Spinal cord (tissue), 10 donors: ENCODE results near the gene GRK2. TPM values are rescaled to one million over a fixed set of nuclear protein-coding genes. Genes with fewer than 3 reads are reported as not detected.

ENCODE experiments used
- DNase-seq, 6 donors: peaks; one replicate each; pipeline versions ENCODE4 v3.0.0 to v3.0.0-alpha.2; 2013 to 2015; ENCODE audit warnings: low spot score in 6 of 6, low read depth in 4 of 6
- H3K27ac ChIP-seq: one replicate; pipeline ENCODE4 v1.5.1; 2013; ENCODE audit warnings: low read depth, low read length, control low read depth
- H3K27me3 ChIP-seq: one replicate; pipeline ENCODE4 v1.6.1; 2013; ENCODE audit warnings: low read length; ENCODE audit not compliant: control insufficient read depth, insufficient read depth
- H3K36me3 ChIP-seq: one replicate; pipeline ENCODE4 v1.6.1; 2013; ENCODE audit warnings: low read length; ENCODE audit not compliant: control insufficient read depth, insufficient read depth
- H3K4me1 ChIP-seq: one replicate; pipeline ENCODE4 v1.6.1; 2013; ENCODE audit warnings: low read length; ENCODE audit not compliant: control insufficient read depth, insufficient read depth
- H3K4me3 ChIP-seq: one replicate; pipeline ENCODE4 v1.5.1; 2013; ENCODE audit warnings: low read depth, low read length, control low read depth
- H3K9me3 ChIP-seq: one replicate; pipeline ENCODE4 v1.6.1; 2013; ENCODE audit warnings: low read length; ENCODE audit not compliant: control insufficient read depth, insufficient read depth
- WGBS: methylation state at CpG from one replicate; pipeline ENCODE4 v1.1.5; 2013; ENCODE audit warnings: missing lambda C conversion rate; ENCODE audit not compliant: insufficient coverage; 5-methylcytosine and 5-hydroxymethylcytosine counted together
- polyA plus RNA-seq, 2 donors: library from polyadenylated mRNA; unstranded; fragments of 120-200 nt; gene quantifications; one replicate each; pipeline ENCODE4 v1.2.1, GENCODE V29; 2013; ENCODE audit not compliant: insufficient read length in 2 of 2
- total RNA-seq, 2 donors: library from RNA; depleted of rRNA in 1 of 2; stranded (reverse); fragments of 120-200 nt in 1 of 2; fragments of >200 nt in 1 of 2; gene quantifications; one replicate each; pipeline versions ENCODE4 v1.2.3 to v1.2.4, GENCODE V29; 2013 to 2014
- donor health status: healthy.

Gene GRK2
- total and polyA plus RNA-seq, 4 donors = 44.6 to 125 (median 75.8) TPM

DNA sequence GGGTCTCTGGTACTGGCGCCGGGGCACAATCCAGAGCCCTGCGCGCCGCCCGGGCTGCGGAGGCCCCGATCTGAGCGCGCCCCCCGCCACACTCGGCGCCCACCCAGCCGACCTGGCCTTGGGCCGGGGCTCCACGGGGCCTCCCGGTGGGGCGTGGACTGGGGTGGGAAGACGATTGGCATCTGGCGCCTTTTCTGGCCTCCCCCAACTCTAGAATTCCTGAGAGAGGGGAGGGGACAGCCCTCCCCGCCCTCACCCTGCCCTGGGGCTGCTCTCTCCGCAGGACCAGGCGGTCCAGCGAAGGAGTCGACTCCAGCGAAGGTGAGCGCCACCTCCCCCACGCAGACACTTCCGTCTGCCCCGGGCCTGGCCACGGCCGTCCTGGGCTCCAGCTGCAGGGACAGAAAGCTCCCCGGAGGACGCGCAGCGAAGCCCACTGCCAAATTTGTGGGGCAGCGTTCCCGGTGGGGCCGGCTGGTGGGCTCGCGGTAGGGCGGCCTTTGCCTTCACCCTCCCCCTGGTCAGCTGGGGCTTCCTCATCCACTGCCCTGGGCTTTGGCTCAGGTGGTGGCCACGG is 37.6 kb downstream of the GRK2 start:
- H3K27me3 ChIP-seq = no peaks in the 10 kb centered on the region
- H3K27ac ChIP-seq = peak overlapping the region; percentile 15
- peaks cover 69% of the 10 kb centered on the region for H3K36me3 ChIP-seq
- no peaks in the 10 kb centered on the region for H3K9me3 ChIP-seq
- WGBS = 10% methylated on average over 40 of the region's 43 CpGs
- H3K4me1 ChIP-seq = peaks cover 30% of the 10 kb centered on the region
- H3K4me3 ChIP-seq = peak overlapping the region; percentile 49
- peak in 2 of 6 donors; percentile 3 to 50 for DNase-seq

DNA sequence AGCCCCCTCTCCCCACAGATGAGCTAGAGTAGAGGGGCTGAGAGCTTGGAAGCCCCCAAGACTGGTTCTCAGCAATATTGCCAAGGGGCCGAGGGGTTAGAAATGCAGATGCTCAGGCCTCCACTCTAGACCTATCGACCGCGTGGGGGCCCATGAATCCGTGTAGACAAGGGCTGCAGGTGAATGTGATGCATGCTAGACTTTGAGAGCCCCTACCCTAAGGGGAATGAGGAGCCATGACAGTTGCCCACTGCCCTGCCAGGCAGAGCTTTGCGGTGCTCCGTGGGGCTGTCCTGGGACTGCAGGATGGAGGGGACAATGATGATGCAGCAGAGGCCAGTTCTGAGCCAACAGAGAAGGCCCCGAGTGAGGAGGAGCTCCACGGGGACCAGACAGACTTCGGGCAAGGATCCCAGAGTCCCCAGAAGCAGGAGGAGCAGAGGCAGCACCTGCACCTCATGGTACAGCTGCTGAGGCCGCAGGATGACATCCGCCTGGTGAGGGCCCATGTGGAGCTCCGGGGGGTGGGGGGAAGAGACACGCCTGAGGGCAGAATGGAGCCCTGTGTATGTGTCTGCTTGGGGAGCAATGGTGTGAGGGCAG is 38.3 kb downstream of the GRK2 start:
- no peak overlapping the region for H3K27ac ChIP-seq
- no peak for DNase-seq
- 69% methylated on average over 11 of the region's 14 CpGs for WGBS
- no peaks in the 10 kb centered on the region for H3K9me3 ChIP-seq
- peaks cover 30% of the 10 kb centered on the region for H3K4me1 ChIP-seq
- peaks cover 69% of the 10 kb centered on the region for H3K36me3 ChIP-seq
- H3K27me3 ChIP-seq = no peaks in the 10 kb centered on the region
- H3K4me3 ChIP-seq = peak overlapping the region; percentile 49

DNA sequence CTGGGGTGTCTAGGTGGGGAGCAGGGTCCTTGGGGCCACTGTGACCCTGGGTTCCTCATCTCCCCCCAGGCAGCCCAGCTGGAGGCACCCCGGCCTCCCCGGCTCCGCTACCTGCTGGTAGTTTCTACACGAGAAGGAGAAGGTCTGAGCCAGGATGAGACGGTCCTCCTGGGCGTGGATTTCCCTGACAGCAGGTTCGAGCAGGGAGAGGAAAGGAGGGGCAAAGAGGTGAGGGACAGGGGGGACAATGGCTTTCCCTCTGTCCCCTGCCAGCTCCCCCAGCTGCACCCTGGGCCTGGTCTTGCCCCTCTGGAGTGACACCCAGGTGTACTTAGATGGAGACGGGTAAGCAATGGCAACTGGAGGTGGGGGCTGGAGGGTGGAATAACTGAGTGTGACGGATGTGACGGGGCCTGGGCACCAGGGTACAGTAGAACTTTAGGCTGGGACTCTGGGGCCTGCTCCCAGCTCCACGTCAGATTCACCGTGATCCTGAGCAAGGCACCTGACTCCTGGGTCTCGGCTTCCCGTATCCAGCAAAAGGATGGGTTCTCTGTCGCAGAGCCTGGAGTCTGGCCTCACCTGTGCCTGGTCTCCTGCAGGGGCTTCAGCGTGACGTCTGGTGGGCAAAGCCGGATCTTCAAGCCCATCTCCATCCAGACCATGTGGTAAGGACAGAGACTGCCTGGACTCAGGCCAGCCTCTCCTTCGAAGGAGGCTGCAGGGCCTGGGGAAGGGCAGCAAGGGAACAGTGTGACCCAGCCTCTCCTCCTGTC is 40.7 kb downstream of the GRK2 start:
- Histone ChIP-seq H3K27ac (no peak overlapping the region), H3K36me3 (peaks cover 68% of the 10 kb centered on the region), H3K4me1 (peaks cover 25% of the 10 kb centered on the region), H3K27me3 (no peaks in the 10 kb centered on the region), H3K9me3 (no peaks in the 10 kb centered on the region), H3K4me3 (no peak overlapping the region)
- DNase-seq = no peak
- WGBS = 89% methylated on average over 19 of the region's 19 CpGs

DNA sequence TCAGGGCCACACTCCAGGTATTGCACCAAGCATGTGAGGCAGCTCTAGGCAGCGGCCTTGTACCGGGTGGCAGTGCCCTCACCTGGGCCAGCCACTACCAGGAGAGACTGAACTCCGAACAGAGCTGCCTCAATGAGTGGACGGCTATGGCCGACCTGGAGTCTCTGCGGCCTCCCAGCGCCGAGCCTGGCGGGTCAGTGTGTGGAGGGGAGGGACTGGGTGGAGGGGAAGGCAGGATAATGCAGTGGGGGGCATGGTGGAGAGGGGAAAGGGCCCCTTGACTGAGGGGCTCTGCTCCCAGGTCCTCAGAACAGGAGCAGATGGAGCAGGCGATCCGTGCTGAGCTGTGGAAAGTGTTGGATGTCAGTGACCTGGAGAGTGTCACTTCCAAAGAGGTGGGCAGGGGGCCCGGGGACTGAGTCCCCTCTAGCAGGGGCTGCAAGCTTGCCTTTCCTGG is 41.3 kb downstream of the GRK2 start:
- WGBS = 76% methylated on average over 12 of the region's 12 CpGs
- H3K4me3 ChIP-seq = no peak overlapping the region
- no peak for DNase-seq
- H3K27ac ChIP-seq = no peak overlapping the region
- no peaks in the 10 kb centered on the region for H3K27me3 ChIP-seq
- H3K9me3 ChIP-seq = no peaks in the 10 kb centered on the region
- H3K36me3 ChIP-seq = peaks cover 65% of the 10 kb centered on the region
- peaks cover 19% of the 10 kb centered on the region for H3K4me1 ChIP-seq

DNA sequence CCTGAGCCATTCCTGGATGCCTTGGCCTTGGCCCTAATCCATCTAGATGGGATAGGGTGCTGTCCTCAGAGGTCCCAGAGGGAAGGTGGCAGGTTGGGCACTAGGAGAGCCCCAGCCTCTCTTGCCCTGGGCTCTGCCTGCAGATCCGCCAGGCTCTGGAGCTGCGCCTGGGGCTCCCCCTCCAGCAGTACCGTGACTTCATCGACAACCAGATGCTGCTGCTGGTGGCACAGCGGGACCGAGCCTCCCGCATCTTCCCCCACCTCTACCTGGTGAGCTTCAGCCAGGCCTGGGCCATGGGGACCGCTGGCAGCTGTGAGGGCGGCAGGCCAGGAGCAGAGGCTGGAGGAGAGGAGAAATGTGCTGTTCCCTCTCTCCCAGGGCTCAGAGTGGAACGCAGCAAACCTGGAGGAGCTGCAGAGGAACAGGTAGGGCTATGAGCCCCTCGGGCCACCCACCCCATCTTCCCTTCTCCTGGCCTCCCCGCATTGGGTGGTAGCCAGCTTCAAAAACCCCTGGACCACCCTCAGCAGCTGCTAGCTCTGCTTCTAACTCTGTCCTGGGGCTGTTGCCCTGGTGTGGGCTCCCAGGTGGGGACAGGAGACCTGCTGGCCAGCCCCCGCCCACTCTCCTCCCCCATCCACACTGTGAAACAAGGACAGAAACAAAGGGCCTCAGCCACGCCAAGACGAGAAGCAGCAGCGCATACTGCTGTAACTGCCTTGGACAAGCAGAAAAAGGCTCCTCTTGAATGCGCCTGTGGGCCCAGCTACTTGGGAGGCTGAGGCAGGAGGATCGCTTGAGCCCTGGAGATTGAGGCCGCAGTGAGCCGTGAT is 42.0 kb downstream of the GRK2 start:
- 78% methylated on average over 9 of the region's 20 CpGs for WGBS
- Histone ChIP-seq H3K27me3 (no peaks in the 10 kb centered on the region), H3K4me1 (peaks cover 12% of the 10 kb centered on the region), H3K9me3 (no peaks in the 10 kb centered on the region), H3K36me3 (peaks cover 60% of the 10 kb centered on the region), H3K4me3 (no peak overlapping the region), H3K27ac (no peak overlapping the region)
- no peak for DNase-seq

DNA sequence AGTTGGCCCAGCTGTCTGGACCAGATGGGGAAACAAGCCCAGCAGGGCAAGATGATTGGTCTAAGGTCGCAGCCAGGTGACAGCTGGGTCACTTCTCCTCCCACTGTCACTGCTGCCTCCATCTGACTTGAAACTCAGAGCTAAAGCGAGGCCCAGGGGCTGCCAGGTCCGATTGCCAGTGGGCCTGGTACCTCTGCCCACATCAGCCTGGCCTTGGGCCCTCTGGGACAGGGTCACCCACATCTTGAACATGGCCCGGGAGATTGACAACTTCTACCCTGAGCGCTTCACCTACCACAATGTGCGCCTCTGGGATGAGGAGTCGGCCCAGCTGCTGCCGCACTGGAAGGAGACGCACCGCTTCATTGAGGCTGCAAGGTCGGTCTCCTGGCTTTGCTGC is 42.9 kb downstream of the GRK2 start:
- no peak for DNase-seq
- H3K27ac ChIP-seq = no peak overlapping the region
- peaks cover 8% of the 10 kb centered on the region for H3K4me1 ChIP-seq
- 96% methylated on average over 11 of the region's 11 CpGs for WGBS
- no peaks in the 10 kb centered on the region for H3K27me3 ChIP-seq
- H3K36me3 ChIP-seq = peaks cover 60% of the 10 kb centered on the region
- H3K4me3 ChIP-seq = no peak overlapping the region
- H3K9me3 ChIP-seq = no peaks in the 10 kb centered on the region

DNA sequence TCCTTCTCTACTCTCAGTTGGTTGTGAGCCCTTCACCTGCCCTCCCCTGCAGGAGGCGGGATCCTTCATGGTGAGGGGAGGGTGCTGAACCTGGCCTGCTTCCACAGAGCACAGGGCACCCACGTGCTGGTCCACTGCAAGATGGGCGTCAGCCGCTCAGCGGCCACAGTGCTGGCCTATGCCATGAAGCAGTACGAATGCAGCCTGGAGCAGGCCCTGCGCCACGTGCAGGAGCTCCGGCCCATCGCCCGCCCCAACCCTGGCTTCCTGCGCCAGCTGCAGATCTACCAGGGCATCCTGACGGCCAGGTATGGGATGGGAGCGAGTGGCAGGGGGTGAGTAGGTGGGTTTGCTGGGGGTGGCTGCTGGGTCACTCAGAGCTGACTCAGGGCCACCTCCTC is 43.4 kb downstream of the GRK2 start:
- DNase-seq = no peak
- no peaks in the 10 kb centered on the region for H3K9me3 ChIP-seq
- WGBS = 90% methylated on average over 14 of the region's 14 CpGs

DNA sequence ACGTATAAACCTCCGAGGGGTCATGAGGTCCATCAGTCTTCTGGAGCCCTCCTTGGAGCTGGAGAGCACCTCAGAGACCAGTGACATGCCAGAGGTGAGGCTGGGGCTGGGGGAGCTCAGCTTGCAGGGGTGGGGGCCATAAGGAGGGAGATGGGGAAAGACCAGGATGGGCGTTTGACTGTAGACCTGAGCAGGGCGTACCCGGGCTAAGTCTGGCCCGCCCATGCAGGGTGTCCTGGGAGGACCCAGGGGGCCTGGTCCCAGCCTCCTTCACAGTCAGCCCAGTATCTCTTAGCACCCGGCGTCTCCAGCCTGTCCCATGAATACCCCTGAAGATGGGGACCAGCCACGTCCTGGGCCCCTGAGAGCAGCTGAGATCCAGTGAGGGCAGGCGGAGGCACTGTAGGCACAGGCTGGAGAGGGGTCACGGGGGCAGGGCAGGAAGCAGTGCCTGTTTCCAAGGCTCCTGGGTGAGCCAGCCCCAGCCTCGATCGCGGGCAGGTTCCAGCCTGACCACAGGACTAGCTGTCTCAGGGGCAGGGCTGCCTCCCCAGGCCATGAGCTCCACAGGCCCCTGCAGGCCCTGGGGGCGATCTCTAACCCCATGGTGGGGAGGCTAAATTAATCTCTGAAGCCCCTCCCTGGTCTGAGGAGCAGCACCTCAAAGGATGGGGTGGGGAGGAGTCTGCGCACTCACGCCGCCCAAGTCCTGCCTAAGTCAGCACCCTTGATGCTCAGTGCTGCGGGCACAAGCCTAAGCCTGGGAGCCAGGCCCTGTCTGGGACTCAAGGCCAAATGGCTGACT is 44.2 kb downstream of the GRK2 start:
- no peaks in the 10 kb centered on the region for H3K4me1 ChIP-seq
- no peaks in the 10 kb centered on the region for H3K27me3 ChIP-seq
- H3K27ac ChIP-seq = no peak overlapping the region
- H3K9me3 ChIP-seq = no peaks in the 10 kb centered on the region
- 78% methylated on average over 15 of the region's 19 CpGs for WGBS
- H3K4me3 ChIP-seq = no peak overlapping the region
- peaks cover 57% of the 10 kb centered on the region for H3K36me3 ChIP-seq
- no peak for DNase-seq

More for the DNA sequence above, 43.4 kb downstream of the GRK2 start:
- no peak overlapping the region for H3K27ac ChIP-seq
- no peak overlapping the region for H3K4me3 ChIP-seq
- H3K4me1 ChIP-seq = peaks cover 3% of the 10 kb centered on the region
- H3K36me3 ChIP-seq = peaks cover 60% of the 10 kb centered on the region
- no peaks in the 10 kb centered on the region for H3K27me3 ChIP-seq
